GM18505 (cell line): ENCODE results near the gene CPB2.

Source experiments
- ATAC-seq: cut with Tn5 transposase; IDR thresholded peaks from one replicate; pipeline ENCODE4 v1.9.1; 2021; ENCODE audit not compliant: unreplicated experiment
- POLR2A ChIP-seq: IDR thresholded peaks from 4 replicates; pipeline ENCODE4 v1.6.1; 2011; ENCODE audit warnings: borderline replicate concordance; ENCODE audit not compliant: insufficient read depth, insufficient read length; ENCODE audit errors: extremely low read depth

CPB2 gene

GRCh38 chr13:46059405-46059804 is 45.4 kb downstream of the CPB2 start:
- ATAC-seq: no peak
- no peak for TF ChIP-seq POLR2A

DNA sequence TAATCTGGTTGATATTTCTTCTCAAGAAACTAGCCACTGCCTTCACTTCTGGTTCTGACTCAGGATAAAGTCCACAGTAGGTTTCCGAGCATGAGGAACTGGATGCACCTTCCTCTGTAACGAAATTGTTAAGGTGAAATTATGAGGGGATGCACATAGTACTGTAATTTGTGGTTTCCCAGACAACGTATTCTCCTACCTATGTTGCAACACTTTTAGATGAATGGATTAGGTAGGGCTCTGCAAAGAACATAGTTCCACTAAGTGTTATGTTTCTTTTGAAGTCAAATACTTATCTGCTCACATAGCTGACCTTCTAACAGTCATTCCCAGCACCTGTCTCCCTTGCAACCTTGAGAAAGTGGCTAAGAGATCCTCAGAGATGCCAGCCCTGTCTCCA is 46.6 kb downstream of the CPB2 start:
- ATAC-seq: no peak
- TF ChIP-seq POLR2A: no peak

GRCh38 chr13:46057256-46058015 is 47.4 kb downstream of the CPB2 start:
- no peak for TF ChIP-seq POLR2A
- no peak for ATAC-seq

DNA sequence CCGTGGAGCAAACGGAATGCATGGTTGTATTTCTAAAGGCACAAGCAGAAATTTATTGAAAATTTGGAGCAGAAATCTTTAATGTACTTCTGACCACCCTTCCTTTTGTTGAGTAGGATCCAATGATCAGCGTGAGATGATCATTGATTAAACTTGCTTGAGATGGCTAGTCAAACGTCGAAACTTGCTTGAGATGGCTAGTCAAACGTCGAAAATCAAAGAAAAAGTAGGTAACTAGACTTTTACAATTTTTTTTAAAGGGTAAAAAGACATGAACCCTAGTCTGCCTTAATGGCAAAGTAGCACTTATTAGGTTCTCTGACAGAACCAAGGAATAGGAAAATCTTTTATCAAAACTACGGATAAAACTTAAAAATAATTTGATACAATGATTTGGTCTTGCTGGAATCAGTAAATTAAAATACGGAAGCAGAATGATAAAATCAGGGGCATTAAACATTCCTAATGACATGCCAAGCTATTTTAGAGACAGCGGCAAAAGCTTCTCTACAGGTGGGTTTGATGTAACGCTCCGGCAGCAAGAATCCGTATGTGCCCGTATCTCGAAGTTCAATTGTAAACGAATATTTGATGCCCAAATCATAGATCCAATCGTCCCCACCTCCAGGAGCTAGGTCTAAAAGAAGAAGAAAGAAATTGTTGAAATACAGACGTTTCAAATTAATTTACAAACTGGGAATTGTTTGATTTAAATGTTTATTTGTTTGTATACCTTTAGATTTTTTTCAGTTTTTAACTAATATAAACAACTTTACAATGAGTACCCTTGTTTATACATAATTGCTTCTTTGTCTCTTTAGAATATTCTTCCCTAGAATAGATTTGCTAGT is 51.4 kb downstream of the CPB2 start:
- no peak for ATAC-seq
- TF ChIP-seq POLR2A: no peak

DNA sequence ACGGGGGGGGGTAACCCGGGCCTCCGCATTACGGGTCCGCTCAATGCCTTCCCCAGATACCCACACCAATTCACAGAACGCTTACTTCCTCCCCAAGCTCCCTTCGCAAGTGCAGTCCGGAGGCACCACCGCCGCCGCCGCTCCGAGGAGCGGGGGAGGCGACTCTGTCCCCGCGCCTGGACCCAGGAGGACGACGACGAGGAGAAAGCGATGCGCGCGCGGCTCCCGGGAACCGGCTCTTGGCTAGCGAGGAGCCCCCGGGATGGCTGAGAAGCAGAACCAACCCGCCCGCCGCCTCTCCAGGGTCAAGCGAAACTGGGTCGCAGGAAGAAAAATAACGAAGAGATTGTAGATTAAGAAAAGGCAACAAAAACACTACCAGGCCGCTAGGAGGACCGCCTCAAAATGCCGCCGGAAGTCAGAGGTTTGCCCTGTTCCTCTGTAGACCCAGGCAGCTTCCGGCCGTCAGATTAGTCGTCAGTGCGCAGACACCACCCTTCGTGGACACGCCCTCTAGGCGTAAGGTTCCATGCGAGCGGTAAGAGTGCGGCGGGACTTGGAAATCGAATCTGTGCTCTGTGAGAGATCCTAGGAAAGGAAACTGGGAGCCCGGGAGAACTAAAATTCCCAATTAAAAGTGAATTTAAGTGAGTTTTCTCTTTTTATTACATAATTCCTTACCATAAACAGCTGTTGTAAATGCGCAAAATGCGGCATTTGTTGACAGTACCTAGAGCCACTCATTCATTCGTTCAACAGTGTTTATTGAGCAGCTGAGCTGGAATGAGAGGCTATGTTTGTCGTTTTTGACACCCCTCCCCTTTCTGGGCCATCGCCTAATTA is 52.3 kb downstream of the CPB2 start, which contains the start of gene ZC3H13:
Gene ZC3H13 (minus strand): TSS at position 428 of the 843 bp plus-strand sequence. CDS start 7,239 bp downstream, outside the sequence.
- peak; percentile 99 for ATAC-seq
- TF ChIP-seq POLR2A: peak; percentile 87

- ATAC-seq: no peak
- TF ChIP-seq POLR2A: no peak
These were observed 52.9 kb downstream of the CPB2 start for GRCh38 chr13:46051968-46052318.

DNA sequence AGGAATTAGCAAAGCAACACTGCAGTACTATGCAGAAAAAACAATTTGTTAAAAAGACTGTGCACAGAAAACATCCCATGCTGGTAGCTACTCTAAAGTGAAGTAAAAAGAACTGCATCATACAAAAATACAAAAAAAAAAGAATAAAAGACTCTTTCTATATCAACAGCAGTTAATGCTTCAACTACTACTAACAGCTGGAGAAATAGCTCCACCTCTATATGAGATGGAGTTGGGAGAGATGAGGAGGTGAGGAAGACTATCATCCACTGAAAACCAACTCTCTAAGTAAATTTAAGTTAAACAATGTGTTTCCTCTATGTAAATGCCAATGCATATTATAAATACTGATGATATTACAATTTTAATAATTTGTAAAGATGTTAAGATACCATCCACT is 54.1 kb downstream of the CPB2 start:
- ATAC-seq: no peak
- no peak for TF ChIP-seq POLR2A

DNA sequence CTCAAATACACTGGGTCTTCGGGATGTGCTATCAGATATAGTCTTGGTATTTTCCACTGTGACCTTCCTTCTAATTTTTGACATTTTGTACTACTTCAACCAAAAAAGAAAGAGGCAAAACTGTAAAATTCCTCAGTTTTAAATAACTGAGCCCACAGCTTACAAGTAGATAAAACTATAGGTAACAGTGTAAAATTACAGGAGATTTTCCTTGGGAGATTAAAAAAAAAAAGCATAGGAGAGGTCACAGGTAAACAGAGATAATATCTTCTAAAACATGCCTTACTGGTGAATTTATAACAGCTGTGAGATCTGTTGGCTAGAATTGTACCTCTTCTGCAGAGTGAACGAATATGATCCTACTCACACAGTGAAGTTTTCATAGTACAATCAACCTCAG is 59.4 kb downstream of the CPB2 start:
- TF ChIP-seq POLR2A: no peak
- ATAC-seq: no peak

- no peak for TF ChIP-seq POLR2A
- ATAC-seq: no peak
These were observed 61.2 kb downstream of the CPB2 start for GRCh38 chr13:46043647-46044046.

DNA sequence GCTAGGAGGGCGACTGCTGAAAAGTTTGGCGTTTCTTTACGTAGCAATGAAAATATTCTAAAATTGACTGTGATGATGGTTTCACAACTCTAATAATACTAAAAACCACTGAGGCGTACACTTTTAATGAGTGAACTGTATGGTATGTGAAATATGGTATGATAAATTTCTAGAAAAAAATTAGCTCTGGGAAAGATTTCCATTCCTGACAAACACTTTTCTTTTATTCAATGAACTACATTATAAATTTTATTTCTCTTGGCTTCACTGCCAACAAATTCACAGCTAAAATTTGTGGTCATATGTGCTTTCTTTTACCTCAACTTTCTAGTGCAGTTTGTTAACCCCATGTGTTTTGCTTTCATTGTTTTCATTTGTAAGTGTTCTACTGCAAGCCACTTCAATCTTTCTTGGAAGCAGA is 63.4 kb downstream of the CPB2 start:
- no peak for TF ChIP-seq POLR2A

DNA sequence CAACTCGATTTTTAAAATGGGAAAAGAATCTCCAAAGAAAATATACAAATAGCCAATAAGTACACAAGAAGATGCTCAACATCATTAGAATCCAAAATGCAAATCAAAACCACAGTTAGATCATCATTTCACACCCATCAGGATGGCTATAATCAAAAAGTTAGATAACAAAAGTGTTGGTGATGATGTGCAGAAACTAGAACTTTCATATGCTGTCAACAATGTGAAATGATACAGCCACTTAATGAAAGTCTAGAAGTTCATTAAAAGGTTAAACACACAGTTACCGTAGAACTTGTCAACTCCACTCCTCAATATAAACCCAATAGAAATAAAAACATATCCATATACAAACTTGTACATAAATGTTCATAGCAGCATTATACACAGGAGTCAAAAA is 64.1 kb downstream of the CPB2 start:
- no peak for TF ChIP-seq POLR2A

More for the DNA sequence above, 63.4 kb downstream of the CPB2 start:
- ATAC-seq: no peak

GRCh38 chr13:46039411-46040182 is 65.2 kb downstream of the CPB2 start:
- no peak for ATAC-seq
- no peak for TF ChIP-seq POLR2A

More for the DNA sequence above, 64.1 kb downstream of the CPB2 start:
- no peak for ATAC-seq

DNA sequence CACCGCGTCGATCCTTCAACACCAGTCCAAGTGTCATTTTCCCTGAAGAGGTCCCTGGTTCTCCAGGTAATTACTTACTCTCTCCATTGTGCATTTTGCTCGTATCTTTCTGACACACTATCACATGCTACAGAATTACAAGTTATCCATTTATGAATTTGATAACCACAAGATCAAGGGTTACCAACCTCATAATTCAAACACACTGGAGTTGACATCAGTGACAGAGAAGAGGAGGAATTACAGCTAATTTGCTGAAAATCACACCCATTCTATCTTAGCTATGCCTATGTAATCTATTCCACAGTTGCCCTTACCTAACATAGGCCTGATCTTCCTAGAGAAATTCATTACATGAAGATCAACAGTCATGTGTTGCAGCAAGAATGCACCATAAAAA is 66.5 kb downstream of the CPB2 start:
- no peak for ATAC-seq
- TF ChIP-seq POLR2A: no peak

- TF ChIP-seq POLR2A: no peak
- no peak for ATAC-seq
These were observed 69.8 kb downstream of the CPB2 start for GRCh38 chr13:46035066-46035465.
